ENCODE data around the gene ZNF354B.
"Not testable (repeated sequence)": the region's sequence is repeated elsewhere in the genome, so short reads cannot be mapped to it uniquely, and the experiment has no call there.

DNA sequence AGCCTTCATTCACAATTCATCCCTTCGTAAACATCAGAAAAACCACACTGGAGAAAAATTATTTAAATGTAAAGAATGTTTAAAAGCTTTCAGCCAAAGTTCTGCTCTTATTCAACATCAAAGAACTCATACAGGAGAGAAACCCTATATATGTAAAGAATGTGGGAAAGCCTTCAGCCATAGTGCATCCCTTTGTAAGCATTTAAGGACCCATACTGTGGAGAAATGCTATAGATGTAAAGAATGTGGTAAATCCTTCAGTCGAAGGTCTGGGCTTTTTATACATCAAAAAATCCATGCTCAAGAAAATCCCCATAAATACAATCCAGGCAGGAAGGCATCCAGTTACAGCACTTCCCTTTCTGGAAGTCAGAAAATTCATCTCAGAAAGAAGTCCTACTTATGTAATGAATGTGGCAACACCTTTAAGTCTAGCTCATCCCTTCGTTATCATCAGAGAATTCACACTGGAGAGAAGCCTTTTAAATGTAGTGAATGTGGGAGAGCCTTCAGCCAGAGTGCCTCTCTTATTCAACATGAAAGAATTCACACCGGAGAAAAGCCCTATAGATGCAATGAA lies 23.5 kb downstream of the ZNF354B start:
- TF ChIP-seq CTCF (IDR thresholded peaks at IDR 0.05); POLR2A (IDR thresholded peaks at IDR 0.05; ENCODE audit: low read depth): not testable (repeated sequence)

Measured in esophagus muscularis mucosa (tissue), 3 donors.